SKM-1 treated with dmso at 0.1 percent for 144 hours (cell line): ENCODE results near the gene MTFR1L.
A peak's percentile ranks its signal among the peaks of the same experiment; 100 is the strongest.

Source experiments
- DNase-seq: peaks from one replicate; lab custom pipeline; 2025; ENCODE audit not compliant: unreplicated experiment; lab: John Stamatoyannopoulos, UW

Gene MTFR1L

DNA sequence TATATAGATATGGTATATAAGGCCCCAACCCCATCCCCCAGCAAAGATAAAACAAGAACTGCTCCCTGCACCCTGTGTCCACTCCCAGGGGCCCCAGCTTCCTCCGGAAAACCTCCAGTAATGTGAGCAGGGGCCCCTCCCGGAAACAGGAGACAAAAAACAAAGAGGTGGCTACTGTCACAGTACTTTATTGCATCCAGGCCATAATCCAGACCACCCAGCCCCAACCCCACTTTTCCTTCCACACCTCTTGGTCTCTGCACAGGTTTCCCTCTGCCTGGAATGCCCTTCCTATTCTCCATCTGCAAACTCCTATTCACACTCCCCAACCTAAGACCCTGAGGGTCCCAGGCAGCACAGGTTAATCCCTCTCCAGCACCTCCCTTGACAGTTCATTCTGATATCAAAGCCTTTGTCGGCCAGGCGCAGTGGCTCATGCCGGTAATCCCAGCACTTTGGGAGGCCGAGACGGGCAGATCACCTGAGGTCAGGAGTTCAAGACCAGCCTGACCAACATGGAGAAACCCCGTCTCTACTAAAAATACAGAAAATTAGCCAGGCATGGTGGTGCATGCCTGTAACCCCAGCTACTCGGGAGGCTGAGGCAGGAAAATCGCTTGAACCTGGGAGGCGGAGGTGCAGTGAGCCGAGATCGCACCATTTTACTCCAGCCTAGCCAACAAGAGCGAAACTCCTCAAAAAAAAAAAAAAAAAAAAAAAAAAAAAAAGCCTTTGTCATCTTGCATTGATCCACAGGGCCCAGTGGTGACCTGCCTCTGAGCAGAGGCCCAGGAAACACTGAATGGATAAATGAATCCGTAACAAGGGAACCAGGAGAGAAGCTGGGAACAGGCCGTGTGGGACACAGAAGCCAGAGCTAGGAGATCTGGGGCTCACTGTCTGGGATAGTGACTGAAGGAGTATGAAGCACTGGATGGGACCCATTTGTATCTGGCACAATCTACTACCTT is 41.8 kb downstream of the MTFR1L start:
- DNase-seq = peak; percentile 80

DNA sequence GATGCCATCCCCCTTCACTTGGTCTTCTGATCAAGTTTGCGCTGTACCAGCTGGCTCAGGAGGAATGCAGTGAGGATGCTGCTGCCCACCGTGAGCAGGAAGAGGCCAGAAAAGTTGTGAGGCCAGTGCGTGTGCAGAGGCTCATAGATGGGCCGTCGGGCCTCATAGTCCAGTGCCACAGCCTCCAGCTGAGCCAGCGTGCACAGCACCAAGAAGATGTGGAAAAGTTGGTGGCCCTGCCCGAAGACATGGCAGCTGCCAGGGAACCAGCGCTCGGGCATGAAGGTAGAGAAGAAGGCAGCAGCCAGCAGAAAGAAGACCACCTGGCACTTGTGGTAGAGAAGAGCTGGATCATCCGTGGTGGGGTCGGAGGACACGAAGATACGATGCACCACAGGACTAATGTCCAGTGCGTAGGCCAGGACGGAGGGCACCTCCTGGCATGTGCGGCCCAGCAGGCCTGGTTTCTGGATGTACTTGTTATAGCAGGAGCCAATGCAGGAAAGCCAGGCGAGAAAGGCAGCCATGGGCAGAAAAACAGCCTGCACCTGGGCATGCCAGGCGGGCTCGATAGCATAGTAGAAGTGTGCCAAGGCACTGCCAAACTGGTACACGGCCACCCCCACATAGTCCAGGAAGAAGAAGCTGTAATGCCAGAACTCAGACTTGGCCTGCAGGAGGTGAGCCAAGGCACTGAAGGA is 43.2 kb downstream of the MTFR1L start:
- no peak for DNase-seq

DNA sequence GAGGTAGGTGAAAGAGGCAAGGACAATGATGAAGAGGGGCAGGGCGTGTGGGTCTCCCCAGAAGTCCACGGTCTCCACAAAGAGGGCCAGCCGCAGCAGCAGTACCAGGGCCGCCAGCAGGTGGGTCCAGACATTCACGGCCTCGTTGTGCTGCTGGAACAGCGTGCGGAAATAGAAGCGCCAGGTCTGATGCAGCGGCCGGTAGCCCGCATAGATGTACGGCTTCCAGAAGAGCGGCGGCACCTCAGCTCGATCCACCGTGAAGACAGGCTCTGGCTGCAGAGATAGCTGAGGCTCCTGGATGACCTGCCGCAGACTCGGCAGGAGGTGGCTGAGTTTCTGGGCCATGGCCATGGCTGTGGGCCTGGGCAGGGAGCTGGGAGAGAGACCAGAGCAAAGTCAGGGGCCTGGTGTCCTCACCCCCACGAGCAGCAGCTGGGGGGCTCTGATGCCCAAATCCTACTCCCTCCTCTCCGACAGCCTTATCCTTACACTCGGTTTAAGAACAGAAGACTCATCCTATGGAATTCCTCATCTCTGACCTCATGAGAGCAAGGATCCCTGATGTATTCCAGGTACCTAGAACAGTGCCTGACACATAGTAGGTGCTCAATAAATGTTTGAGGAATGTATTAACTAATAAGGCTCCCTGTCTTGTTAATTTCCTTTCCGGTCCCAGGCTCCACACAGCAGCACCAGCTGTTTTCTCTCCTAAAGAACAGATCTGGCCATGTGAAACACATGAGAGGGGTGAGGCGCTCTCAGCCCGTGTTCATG is 43.9 kb downstream of the MTFR1L start:
- DNase-seq = no peak

DNA sequence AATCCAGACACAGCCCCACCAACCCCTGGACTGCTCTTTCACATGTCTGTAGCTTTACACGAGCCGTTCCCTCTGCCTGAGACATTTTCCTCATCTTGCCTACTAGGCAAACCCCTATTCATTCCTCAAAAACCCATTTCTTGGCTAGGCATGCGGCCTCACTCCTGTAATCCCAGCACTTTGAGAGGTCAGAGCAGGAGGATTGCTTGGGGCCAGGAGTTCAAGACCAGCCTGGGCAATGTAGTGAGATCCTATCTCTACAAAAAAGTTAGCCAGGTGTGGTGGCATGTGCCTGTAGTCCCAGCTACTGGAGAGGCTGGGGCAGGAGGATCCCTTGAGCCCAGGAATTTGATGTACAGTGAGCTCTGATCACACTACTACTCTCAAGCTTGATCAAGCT is 44.7 kb downstream of the MTFR1L start:
- DNase-seq = no peak

DNA sequence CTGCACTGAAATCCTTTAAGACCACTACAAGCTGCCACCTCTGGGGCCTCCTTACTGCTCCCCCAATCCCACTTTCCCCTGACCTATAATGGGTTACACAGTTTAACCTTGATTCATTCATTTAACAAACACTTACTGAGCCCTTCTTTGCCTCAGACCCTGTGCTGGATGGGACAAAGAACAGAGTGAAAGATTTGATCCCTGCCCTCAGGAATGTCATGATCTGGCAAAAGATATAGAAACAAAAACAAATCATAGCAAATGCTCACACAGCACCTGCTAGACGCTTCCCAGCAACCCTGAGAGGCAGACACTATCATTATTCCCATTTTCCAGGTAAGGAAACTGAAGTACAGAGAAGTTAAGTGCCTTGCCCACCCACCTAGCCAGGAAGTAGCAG is 46.5 kb downstream of the MTFR1L start:
- DNase-seq = no peak

DNA sequence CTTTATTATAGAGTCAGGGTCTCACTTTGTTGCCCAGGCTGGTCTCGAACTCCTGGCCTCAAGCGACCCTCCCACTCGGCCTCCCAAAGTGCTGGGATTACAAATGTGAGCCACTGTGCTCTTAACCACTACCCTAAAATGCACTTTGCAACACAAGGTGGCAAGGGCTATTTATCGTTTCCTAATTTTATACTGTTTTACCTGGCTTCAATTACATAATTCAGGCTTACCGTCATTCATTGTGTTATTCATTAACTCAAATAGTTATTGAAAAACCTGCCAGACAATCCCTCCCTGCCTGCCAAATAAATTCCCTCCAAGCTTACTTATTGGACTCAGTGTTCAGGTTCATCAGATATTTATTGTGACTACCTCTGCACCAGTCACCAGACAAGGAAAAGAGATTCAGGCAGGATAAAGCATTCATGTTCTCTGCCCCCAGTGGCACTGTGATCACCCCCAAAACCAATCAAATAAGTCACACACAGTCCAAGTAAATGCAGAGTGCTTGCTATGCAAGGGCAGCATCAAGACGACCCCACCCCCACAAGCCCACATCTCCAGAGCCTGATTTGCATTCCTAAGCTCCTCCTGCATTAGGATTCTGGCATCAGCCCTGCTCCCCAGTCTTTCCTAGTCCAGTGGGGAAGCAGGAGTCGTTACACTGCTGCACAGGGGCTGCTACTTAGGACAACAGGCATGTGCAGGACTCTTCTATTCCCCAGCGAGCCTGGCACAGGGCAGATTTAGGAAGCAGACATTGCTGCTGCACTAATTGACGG is 47.6 kb downstream of the MTFR1L start:
- DNase-seq = no peak

DNA sequence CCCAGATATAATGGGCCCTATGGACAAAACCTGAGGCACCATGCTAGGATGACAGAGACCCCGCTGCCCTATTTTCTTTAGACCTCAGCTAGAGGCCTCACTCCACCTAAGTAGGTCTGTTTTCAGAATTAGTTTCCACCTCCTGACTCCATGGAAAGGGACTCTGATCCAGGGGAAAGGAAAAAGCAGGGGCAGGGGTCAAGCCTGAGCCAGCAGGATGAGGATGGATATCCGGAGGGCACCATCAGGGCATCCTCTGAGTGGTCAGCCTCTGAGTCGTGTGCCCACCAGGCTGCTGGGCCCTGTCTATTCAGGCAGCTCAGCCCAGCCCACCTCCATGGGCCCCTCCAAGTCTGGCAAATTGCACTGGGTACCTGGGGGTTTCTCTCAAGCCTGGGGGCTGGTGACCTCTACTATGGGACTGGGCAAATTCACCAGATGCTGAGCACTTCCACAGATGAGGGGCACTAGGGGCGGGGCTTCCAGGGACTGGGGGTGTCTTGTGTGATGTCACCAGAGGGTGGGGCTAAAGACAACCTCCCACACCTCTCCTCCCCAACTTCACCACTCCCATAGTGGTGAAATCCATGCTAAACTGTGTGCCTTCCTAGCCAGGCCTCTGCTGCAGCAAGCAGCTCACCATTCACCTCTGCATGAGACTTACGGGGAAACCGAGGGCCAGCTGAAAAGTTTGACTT is 50.3 kb downstream of the MTFR1L start:
- no peak for DNase-seq

DNA sequence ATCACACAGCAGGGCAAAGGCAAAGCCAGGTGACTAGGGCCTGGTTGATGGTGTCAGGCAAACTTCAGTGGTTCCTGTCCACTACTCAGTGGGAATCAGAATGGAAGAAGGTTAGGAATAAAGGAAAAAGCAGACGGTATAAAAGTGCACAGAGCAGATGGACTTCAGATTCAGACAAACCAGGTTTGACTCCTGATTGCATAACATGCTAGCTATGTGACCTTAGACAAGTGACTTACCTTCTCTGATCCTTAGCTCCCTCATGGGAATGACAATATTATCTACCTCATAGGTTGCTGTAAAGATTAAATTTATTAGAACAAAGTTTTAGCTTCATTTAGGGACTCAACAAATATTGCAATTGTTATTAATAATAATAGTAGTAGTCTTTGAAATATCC is 50.9 kb downstream of the MTFR1L start:
- no peak for DNase-seq

DNA sequence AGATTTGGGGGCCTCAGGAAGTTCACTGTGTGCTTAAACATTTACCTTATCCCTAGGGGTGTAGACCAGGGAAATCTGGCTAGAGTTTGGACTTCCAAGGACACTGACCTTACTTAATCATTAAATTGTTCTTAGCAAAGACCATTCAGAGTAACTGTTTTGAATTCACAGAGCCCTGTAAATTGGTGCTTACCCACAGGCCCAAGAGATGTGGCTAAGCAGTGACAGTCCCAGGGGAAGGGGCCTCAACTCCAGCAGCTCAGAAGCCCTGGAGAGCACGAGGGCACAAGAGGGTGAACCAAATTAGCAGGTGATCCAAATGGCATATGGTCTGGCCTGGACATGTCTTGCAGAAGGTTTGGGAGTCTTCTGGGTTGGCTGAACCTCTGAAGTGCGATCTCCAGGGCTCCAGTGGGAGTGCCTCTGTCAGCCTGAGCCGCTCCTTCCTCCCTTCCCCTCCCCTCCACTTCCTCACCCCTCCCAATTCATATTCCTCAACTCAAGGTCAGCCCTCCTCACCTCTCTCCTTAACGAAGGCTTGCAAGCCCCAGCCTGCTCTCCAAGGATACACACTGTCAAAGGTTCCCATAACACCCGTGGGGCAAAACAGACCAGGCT is 51.4 kb downstream of the MTFR1L start:
- DNase-seq = no peak

DNA sequence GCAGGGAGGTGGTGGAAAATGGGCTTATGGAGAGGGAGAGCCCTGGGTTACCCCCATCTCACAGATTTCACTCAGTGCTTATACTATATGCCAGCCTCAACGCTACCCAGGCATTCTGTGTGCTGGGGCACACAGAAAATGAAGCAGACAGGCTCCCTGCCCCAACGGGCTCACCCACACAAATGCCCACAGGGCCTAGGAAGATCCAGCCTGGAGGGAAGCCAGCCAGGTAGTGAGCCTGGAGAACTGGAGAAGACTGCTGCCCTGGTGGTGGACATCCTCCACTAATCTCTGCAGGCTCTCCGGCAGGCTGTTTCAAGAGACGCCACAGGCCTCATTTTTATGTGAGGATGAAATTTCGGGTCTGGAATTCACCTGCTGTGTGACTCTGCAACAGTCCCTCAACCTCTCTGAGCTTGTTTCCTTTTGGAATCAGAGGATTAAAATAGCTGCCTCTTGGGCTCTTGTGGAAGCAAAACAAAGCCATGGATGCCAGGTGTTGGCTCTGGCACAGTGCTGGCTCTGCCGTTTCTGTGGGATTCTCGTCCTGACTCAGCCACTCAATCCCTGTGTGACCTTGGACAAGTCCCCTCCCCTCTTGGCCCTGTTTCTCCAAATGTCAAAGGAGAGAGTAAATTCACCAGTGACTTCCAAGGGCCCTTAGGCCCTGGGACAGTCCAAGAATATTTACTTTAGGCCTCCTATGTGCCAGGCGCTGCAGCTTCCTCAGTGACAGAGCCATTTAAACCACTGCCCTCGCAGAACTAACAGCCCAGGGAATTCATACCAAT is 52.1 kb downstream of the MTFR1L start:
- no peak for DNase-seq

DNA sequence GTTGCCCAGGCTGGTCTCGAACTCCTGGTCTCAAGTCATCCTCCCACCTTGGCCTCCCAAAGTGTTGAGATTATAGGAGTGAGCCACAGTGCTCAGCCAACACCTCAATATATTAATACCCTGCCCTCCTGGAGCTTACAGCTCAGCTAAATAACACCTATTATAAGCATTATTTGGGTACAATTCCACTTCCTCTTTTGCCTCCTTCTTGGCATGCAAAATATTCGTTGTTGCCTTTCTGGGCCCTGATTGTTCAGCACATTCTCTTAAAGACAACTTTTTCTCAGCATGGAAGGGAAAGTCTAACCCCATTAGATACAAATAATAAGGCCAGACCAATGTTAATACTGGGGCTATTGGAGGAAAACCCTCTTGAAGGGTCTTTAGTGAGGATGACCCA is 53.0 kb downstream of the MTFR1L start:
- no peak for DNase-seq

DNA sequence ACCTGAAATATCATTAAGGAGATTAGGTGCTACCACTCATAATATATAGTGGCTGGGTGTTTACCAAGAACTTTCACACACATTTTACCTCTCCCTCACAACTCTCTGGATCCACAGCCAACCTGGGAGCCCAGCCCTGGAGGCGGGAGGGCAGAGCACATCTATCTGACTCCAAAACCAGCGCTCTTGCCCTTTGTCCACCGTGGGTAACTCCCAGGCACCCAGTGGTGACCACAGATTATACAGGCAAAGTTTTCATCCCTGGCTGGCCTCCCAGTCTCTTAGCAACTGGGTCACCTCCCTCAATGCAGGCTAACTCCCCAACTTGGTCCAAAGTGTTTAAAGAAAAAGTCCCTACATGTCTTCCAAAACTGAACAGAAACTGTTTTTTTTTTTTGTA is 53.4 kb downstream of the MTFR1L start:
- DNase-seq = no peak

DNA sequence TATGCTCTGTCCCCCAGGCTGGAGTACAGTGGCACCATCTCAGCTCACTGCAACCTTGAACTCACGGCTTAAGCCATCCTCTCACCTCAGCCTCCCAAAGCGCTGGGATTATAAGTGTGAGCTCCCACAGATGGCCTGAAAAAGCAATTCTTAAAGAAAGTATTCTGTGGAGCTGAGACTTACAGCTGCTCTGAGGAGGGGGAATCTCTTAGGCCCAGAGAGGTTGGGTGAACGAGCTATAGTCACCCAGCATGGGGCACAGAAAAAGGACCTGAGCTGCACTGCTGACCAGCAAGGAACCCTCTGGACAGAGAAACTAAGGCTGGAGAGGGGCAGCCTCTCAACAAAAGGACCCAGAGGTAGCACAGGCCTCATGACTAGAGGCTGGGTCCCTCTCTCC is 54.5 kb downstream of the MTFR1L start:
- no peak for DNase-seq

DNA sequence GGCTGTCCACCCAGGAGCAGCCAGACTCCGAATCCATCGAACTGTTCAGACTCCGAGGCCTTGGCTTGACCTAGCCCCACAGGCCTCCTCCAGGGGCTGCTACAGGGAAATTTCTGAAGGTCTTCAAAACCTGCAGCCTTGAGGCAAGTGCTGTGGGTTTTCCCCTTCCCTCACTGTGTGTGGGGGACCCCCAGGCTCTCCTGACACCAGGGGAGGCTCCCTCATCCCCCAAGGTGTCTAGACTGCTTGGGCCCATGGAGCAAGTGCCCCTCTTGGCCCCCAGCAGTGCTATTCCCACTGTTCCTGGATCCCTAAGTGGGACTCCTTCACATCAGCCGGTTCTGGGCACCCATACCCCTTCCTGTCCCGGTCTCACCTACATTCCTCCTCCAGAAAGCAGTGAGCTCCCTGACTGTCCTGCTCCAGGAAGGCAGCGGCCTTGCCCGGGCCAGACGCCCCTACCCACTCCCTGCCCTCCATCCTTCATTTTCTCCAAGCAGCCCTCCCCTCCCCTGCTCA is 54.9 kb downstream of the MTFR1L start:
- DNase-seq = no peak

DNA sequence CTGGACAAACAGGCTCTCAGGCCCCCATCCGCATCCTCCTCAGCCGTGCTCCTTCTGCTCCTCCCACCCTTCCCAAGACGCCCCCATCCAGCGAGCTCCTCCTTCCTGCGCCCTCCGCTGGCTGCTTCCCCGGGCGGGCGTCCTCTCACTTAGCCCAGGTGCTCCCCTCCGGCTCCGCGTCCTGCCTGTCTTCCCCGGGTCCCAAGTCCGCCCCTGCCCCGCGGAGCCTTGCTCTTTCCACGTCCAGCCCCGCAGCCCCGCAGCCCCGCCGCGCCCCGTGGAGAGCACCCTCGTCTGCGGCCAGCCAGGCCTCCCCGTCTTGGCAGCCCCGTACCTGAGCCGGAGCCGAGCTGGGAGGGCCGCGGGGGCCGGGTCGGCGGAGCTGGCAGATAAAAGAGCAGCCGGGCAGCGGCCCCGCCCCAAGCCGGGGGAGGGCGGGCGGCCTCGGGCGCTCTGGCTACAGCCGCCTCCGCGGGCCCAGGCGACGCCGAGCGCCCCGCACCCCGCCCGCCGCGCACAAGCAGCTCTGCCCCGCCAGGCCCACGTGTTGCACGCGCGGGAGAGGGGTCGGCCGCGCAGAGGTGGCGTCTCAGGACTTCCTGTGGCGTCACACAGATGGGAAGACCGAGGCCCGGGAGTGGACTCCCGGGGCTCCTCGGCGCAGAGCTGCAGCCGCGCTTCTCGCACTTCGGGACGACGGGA is 55.6 kb downstream of the MTFR1L start, which contains the start of gene PAQR7:
PAQR7 (minus strand) TSS at position 555 of the 702 bp plus-strand sequence. CDS start 11,869 bp downstream, outside the sequence.
- no peak for DNase-seq

DNA sequence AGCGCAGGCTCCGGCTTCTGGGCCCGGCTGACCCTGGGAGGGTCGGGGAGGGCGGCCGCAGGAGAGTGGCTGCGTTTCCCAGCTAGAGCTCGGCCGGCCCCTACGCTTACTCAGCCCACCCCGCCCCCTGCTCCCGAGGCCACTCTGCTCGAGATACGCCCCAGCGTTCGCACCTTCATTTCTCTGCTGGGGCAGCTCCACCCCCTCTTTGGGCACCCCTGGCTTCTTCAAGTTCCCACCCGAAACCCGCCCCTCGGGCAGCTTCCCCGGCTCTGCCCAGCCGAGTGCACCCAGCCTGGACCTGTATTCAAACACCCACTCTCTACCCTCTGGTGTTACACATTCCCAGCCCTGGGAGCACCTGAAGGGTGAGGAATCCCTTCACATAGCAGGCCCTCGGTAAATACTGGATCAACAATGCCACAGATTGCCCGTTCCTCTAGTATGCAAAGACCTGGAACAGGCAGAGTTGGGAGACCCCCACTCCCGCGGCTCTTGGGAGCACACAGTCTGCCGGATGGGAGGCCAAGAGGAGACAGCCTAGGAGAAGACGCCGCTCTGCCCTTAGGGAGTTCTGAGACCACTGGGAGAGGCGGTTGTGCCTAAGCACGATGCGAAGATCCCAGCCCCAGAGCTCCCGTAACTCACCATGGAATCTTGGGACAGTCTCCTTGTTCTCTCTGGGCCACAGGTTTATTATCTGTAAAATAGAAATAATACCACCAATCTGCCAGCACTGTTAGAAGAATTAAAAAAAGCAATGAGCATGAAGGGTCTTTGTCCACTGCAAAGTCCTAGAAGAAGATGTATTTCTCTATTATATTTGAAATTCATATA is 56.3 kb downstream of the MTFR1L start:
- no peak for DNase-seq

DNA sequence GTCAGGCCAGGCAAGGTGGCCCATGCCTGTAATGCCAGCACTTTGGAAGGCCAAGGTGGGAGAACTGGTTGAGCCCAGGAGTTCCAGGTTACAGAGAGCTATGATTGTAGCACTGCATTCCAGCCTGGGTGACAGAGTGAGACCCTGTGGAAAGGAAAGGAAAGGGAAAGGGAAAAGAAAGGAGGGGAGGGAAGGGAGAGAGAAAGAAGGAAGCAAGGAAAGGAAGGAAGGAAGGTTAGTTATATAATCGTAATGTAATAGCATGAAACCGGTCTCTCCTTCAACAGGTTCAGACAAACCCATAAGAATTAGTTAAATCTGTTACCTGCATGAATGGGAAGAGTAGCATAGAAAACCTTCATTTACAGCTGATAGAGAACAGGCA is 56.9 kb downstream of the MTFR1L start:
- DNase-seq = no peak
